ENCODE measurements around the gene GSTO2. TPM values are rescaled to one million over a fixed set of nuclear protein-coding genes. Genes with fewer than 3 reads are reported as not detected.
A peak's percentile ranks its signal among the peaks of the same experiment; 100 is the strongest.

GSTO2 gene
- total RNA-seq, 4 donors from 2014 or later = 1.9 to 17.1 (median 10.6) TPM

DNA sequence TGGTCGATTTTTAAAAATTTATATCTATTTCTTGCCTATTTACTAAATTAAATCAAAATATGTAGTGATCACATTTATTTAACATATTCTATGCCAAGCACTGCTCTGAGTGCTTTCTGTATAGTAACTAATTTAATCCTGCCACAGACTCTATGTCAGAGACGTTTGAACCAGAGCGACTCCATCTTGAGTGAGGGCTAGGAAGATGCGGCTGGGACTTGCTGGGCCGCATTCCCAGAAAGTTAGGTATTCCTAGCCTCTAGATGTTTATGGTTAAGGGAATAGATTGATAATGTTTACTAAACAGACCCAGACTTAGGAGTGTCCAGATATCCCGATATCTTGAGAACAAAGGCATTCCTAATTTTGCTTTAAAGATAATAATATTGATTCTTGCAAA lies 17.5 kb upstream of the GSTO2 start:
- TF ChIP-seq, protein P1, sequence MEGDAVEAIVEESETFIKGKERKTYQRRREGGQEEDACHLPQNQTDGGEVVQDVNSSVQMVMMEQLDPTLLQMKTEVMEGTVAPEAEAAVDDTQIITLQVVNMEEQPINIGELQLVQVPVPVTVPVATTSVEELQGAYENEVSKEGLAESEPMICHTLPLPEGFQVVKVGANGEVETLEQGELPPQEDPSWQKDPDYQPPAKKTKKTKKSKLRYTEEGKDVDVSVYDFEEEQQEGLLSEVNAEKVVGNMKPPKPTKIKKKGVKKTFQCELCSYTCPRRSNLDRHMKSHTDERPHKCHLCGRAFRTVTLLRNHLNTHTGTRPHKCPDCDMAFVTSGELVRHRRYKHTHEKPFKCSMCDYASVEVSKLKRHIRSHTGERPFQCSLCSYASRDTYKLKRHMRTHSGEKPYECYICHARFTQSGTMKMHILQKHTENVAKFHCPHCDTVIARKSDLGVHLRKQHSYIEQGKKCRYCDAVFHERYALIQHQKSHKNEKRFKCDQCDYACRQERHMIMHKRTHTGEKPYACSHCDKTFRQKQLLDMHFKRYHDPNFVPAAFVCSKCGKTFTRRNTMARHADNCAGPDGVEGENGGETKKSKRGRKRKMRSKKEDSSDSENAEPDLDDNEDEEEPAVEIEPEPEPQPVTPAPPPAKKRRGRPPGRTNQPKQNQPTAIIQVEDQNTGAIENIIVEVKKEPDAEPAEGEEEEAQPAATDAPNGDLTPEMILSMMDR (IDR thresholded peaks at IDR 0.05) = no peak
- no peak for TF ChIP-seq EP300 (IDR thresholded peaks at IDR 0.05; ENCODE audit: low read depth)
- TF ChIP-seq POLR2A (IDR thresholded peaks at IDR 0.05) = no peak
- TF ChIP-seq POLR2AphosphoS5 (IDR thresholded peaks at IDR 0.05) = no peak
- WGBS, 2 donors (ENCODE audit: low coverage in 1 of 2) = 92 to 93% methylated on average over 3 to 6 of the region's 6 CpGs
- no peak overlapping the region for H3K27ac ChIP-seq
- no peaks in the 10 kb centered on the region for H3K27me3 ChIP-seq
- no peaks in the 10 kb centered on the region for H3K9me3 ChIP-seq
- intact Hi-C loops (cut with DNase I; ENCODE audit: low total_unique reads) (no loop called here), in situ Hi-C loops (cut with MboI; ENCODE audit: low pct_ligation_motif_present in 1 of 4, low pct_unique_long_range_greater_than_20kb in 1 of 4, low sequenced_read_pairs in 3 of 4) (no loop called here)
- no peak overlapping the region for H3K4me3 ChIP-seq
- no peaks in the 10 kb centered on the region for H3K36me3 ChIP-seq
- H3K4me1 ChIP-seq = peaks cover 6 to 25% (median 14%) of the 10 kb centered on the region in 4 donors
- no peak for DNase-seq

- H3K4me3 ChIP-seq = no peak overlapping the region
- no peak for DNase-seq
- in situ Hi-C loops (cut with MboI; ENCODE audit: low pct_ligation_motif_present in 1 of 4, low pct_unique_long_range_greater_than_20kb in 1 of 4, low sequenced_read_pairs in 3 of 4) = no loop called here
- no peaks in the 10 kb centered on the region for H3K27me3 ChIP-seq
- intact Hi-C loops (cut with DNase I; ENCODE audit: low total_unique reads) = no loop called here
- no peak overlapping the region for H3K27ac ChIP-seq
- TF ChIP-seq EP300 (IDR thresholded peaks at IDR 0.05; ENCODE audit: low read depth) = no peak
- no peak for TF ChIP-seq POLR2A (IDR thresholded peaks at IDR 0.05)
- no peak for TF ChIP-seq POLR2AphosphoS5 (IDR thresholded peaks at IDR 0.05)
- TF ChIP-seq, protein P1 (IDR thresholded peaks at IDR 0.05) = no peak
- H3K36me3 ChIP-seq = peaks cover 0 to under 1% (median 0%) of the 10 kb centered on the region in 4 donors
- peaks cover 8 to 34% (median 21%) of the 10 kb centered on the region in 4 donors for H3K4me1 ChIP-seq
- no peaks in the 10 kb centered on the region for H3K9me3 ChIP-seq
Observed at GRCh38 chr10:104252368-104252767, 16.6 kb upstream of the GSTO2 start.

- no peak overlapping the region for H3K27ac ChIP-seq
- DNase-seq = no peak
Observed at GRCh38 chr10:104253106-104253505, 15.9 kb upstream of the GSTO2 start.

DNA sequence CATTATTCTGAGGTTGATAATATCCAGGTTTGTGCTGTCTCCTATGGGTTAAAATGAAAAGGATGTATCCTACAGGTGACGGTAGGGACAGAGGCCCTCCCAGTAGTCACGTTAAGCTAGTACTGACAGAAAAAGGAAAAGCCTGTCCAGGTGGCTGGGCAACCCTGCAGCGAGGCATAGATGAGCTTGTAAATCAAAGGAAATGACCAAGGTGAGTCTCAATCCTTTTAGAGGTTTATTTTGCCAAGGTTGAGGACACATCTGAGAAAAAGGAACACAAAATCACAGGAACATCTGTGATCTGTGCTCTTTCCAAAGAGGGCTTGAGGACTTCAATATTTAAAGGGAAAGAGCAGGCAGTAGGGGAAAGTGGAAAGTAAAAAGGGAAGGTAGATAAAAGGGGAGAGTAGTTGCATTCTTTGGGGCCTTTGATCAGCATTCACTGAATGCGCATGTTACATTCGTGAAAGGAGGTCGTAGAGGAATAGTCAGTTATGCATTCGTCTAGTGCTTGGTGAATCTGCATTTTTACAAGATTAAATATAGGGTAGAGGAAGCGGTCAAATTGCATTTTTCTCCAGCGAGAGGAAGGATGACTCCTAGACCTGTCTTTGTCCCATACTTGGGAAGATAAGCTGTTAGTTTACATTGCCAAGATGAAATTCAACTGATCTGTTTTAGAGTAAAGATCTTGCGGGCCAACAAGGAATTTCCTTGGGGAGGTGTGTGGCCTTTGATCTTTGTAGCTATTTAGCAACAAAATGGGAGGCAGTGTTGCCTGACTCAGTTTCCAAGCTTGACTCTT lies 15.2 kb upstream of the GSTO2 start:
- in situ Hi-C loops (cut with MboI; ENCODE audit: low pct_ligation_motif_present in 1 of 4, low pct_unique_long_range_greater_than_20kb in 1 of 4, low sequenced_read_pairs in 3 of 4) = no loop called here
- DNase-seq = no peak
- intact Hi-C loops (cut with DNase I; ENCODE audit: low total_unique reads) = no loop called here

More at GRCh38 chr10:104253106-104253505, 15.9 kb upstream of the GSTO2 start:
- TF ChIP-seq, protein P1 (IDR thresholded peaks at IDR 0.05) = no peak
- no peak for TF ChIP-seq EP300 (IDR thresholded peaks at IDR 0.05; ENCODE audit: low read depth)
- no peak for TF ChIP-seq POLR2AphosphoS5 (IDR thresholded peaks at IDR 0.05)
- TF ChIP-seq POLR2A (IDR thresholded peaks at IDR 0.05) = no peak
- H3K9me3 ChIP-seq = no peaks in the 10 kb centered on the region
- intact Hi-C loops (cut with DNase I; ENCODE audit: low total_unique reads) (no loop called here), in situ Hi-C loops (cut with MboI; ENCODE audit: low pct_ligation_motif_present in 1 of 4, low pct_unique_long_range_greater_than_20kb in 1 of 4, low sequenced_read_pairs in 3 of 4) (no loop called here)
- peaks cover 8 to 41% (median 21%) of the 10 kb centered on the region in 4 donors for H3K4me1 ChIP-seq
- H3K36me3 ChIP-seq = peaks cover 0 to 8% (median 0%) of the 10 kb centered on the region in 4 donors
- WGBS, 2 donors (ENCODE audit: low coverage in 1 of 2) = 71 to 80% methylated on average over 2 of the region's 2 CpGs
- H3K27me3 ChIP-seq = no peaks in the 10 kb centered on the region
- no peak overlapping the region for H3K4me3 ChIP-seq

More for the DNA sequence above, 15.2 kb upstream of the GSTO2 start:
- Histone ChIP-seq H3K4me3 (peak overlapping the region; percentile 62 to 90 (median 80)), H3K9me3 (no peaks in the 10 kb centered on the region), H3K27me3 (no peaks in the 10 kb centered on the region), H3K36me3 (peaks cover 0 to 13% (median 3%) of the 10 kb centered on the region in 4 donors), H3K27ac (peak overlapping the region; percentile 95 to 99 (median 96)), H3K4me1 (peaks cover 8 to 47% (median 21%) of the 10 kb centered on the region in 4 donors)
- no peak for TF ChIP-seq POLR2A (IDR thresholded peaks at IDR 0.05)
- no peak for TF ChIP-seq POLR2AphosphoS5 (IDR thresholded peaks at IDR 0.05)
- TF ChIP-seq EP300 (IDR thresholded peaks at IDR 0.05; ENCODE audit: low read depth) = no peak
- WGBS, 2 donors (ENCODE audit: low coverage in 1 of 2) = 75 to 84% methylated on average over 8 to 10 of the region's 10 CpGs

All from transverse colon (tissue), 4 donors.